HCT116 (cell line): ENCODE results near the gene CEMP1.
"Not testable (repeated sequence)": the region's sequence is repeated elsewhere in the genome, so short reads cannot be mapped to it uniquely, and the experiment has no call there.

Source experiments
- EZH2phosphoT487 ChIP-seq: fragments of 200-600 bp; IDR thresholded peaks from 2 replicates; pipeline ENCODE4 v1.6.1; 2018; ENCODE audit warnings: antibody characterized with exemption, borderline replicate concordance
- POLR2A ChIP-seq: IDR thresholded peaks from 2 replicates; pipeline ENCODE4 v1.7.0; 2011; ENCODE audit warnings: borderline replicate concordance; ENCODE audit not compliant: insufficient read depth, insufficient read length; ENCODE audit errors: extremely low read depth
- POLR2AphosphoS5 ChIP-seq: IDR thresholded peaks from 2 replicates; pipeline ENCODE4 v1.6.1; 2011; ENCODE audit warnings: mild to moderate bottlenecking, low read depth, low read length, moderate library complexity
- ZNF274 ChIP-seq: fragments of 200-500 bp; sonication (Bioruptor generic); IDR thresholded peaks from 2 replicates; pipeline ENCODE4 v1.6.1; 2014; ENCODE audit warnings: mild to moderate bottlenecking, low read depth, low read length, inconsistent platforms
- TF ChIP-seq, protein P1 (sequence below), 3 experiments: fragments of 200-600 bp in 1 of 3; sonication (generic) in 1 of 3; IDR thresholded peaks in 2 of 3; conservative IDR thresholded peaks in 1 of 3; 2 replicates each; pipeline ENCODE4 v1.5.1; 2012 to 2017; ENCODE audit warnings: low read depth in 2 of 3, low read length in 2 of 3, antibody characterized with exemption in 1 of 3, borderline replicate concordance in 1 of 3, control low read depth in 1 of 3, mild to moderate bottlenecking in 1 of 3, mixed read lengths in 1 of 3, mixed run types in 1 of 3, moderate library complexity in 1 of 3; ENCODE audit not compliant: insufficient read depth in 1 of 3

DNA sequence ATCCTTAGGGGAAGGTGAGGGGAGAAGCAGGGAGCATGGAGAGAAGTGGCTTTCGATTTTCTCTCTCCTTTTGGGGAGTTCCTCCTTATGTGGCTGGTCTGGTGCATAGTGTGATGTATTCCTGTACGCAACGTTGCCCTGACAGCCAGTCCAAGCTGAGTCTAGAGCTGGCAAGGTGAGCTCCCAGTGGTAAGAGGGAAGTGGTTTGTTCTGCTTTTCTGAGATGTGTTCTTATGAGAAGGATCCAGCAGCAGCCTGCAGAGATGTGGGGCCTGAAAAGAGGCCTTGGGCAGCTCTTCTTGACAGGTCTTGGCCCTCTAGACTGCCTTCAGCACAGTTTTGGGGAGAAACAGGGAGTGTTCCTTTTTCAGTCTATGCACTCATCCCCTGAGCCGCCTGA, 9.7 kb upstream of the CEMP1 start:
- not testable (repeated sequence) for TF ChIP-seq ZNF274, POLR2AphosphoS5, EZH2phosphoT487, POLR2A
- TF ChIP-seq, protein P1, sequence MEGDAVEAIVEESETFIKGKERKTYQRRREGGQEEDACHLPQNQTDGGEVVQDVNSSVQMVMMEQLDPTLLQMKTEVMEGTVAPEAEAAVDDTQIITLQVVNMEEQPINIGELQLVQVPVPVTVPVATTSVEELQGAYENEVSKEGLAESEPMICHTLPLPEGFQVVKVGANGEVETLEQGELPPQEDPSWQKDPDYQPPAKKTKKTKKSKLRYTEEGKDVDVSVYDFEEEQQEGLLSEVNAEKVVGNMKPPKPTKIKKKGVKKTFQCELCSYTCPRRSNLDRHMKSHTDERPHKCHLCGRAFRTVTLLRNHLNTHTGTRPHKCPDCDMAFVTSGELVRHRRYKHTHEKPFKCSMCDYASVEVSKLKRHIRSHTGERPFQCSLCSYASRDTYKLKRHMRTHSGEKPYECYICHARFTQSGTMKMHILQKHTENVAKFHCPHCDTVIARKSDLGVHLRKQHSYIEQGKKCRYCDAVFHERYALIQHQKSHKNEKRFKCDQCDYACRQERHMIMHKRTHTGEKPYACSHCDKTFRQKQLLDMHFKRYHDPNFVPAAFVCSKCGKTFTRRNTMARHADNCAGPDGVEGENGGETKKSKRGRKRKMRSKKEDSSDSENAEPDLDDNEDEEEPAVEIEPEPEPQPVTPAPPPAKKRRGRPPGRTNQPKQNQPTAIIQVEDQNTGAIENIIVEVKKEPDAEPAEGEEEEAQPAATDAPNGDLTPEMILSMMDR (IDR thresholded peaks at IDR 0.05 in 2 of 3, conservative IDR thresholded peaks at IDR 0.05 in 1 of 3; ENCODE audit: borderline replicate concordance in 1 of 3, insufficient read depth in 1 of 3, low read depth in 2 of 3, low read length in 2 of 3): not testable (repeated sequence)
